ENCODE measurements around the gene MED25.

GRCh38 chr19:49774969-49775368 lies 43.1 kb upstream of the MED25 start:
- TF ChIP-seq POLR2A (IDR thresholded peaks at IDR 0.05; ENCODE audit: low read depth, low read length) = no peak
- TF ChIP-seq POLR2AphosphoS5 (IDR thresholded peaks at IDR 0.05; ENCODE audit: low read depth, low read length) = no peak
- no peak for TF ChIP-seq SPI1 (IDR thresholded peaks at IDR 0.05; ENCODE audit: low read depth, low read length)
- no peak for TF ChIP-seq TAF1 (IDR thresholded peaks at IDR 0.05; ENCODE audit: low read depth, low read length)
- no peak for TF ChIP-seq PAX5 (IDR thresholded peaks at IDR 0.05; ENCODE audit: insufficient read depth, low read length, severe bottlenecking)
- TF ChIP-seq POU2F2 (IDR thresholded peaks at IDR 0.05; ENCODE audit: low read depth, low read length) = no peak
